ENCODE results near the gene SSR1.
"Not testable (repeated sequence)": the region's sequence is repeated elsewhere in the genome, so short reads cannot be mapped to it uniquely, and the experiment has no call there.

- not testable (repeated sequence) for TF ChIP-seq KAT8 (IDR thresholded peaks at IDR 0.05; ENCODE audit: low read depth); YY1 (IDR thresholded peaks at IDR 0.05; ENCODE audit: borderline replicate concordance in 1 of 3, control insufficient read depth in 1 of 3, extremely low read depth in 1 of 3, insufficient read depth in 3 of 3, insufficient read length in 1 of 3, insufficient replicate concordance in 2 of 3, low read depth in 1 of 3, low read length in 2 of 3); PATZ1 (CRISPR knock-in tag; IDR thresholded peaks at IDR 0.05; ENCODE audit: borderline replicate concordance); ZFX (CRISPR knock-in tag; IDR thresholded peaks at IDR 0.05)
Observed at GRCh38 chr6:7350591-7350990, 37.6 kb upstream of the SSR1 start.
